GM19099 (cell line): ENCODE results near the gene HOXB1.
A peak's percentile ranks its signal among the peaks of the same experiment; 100 is the strongest.

Source experiments
- POLR2A ChIP-seq: IDR thresholded peaks from 3 replicates; pipeline ENCODE4 v1.6.1; 2011; ENCODE audit warnings: low read depth; ENCODE audit not compliant: insufficient read length; ENCODE audit errors: extremely low read depth

The HOXB1 gene

DNA sequence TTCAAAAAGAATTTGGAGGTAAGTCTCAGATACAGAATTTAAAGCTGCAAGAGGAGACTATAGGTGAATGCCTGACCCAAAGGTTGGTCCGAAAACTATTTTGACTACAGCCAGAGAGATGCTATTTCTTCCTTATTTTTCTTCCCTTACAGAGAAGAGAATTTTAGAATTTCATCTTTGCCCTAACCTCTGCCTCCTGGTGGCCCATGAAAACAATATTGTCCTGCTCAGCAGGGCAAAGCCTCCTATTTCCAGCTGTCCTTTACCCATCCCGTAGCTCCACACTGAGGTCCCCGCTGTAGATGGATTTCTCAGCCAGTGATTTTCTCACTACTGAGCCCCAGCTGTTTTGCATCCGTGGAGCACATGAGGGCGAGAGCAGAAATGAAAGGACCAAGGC is 24.6 kb downstream of the HOXB1 start:
- TF ChIP-seq POLR2A, result no peak

DNA sequence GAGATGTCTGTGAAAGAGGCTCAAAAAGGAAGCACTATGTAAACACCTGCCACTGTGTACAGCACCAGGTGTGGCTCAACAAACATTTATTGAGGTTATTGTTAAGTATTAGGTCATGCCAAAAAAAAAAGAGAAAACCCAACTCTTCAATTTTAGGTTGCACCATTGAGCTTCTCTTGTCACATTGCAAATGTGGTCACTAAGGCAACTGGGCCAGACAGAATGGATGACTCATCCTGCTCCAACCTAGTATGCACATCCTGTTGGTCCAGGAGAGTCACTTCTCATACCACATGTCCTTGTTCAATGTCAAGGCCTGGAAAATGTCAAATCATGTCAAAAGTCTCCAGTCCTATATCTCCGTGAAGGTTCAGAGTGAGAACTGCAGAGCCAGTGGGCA is 25.0 kb downstream of the HOXB1 start:
- no peak for TF ChIP-seq POLR2A

DNA sequence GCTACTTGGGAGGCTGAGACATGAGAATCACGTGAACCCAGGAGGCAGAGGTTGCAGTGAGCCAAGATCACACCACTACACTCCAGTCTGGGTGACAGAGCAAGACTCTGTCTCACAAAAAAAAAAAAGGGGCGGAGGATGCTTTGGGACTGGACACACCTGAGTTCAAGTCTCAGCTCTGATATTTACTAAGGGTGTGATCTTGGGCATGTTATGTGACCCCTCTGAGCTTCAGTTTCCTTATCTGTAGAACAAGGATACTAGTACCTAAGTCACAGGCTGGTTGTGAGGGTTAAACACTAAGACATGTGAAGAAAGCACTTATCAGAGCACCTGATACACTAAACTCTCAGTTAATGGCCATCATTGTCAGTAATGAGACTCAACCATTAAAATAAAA is 25.9 kb downstream of the HOXB1 start:
- no peak for TF ChIP-seq POLR2A

DNA sequence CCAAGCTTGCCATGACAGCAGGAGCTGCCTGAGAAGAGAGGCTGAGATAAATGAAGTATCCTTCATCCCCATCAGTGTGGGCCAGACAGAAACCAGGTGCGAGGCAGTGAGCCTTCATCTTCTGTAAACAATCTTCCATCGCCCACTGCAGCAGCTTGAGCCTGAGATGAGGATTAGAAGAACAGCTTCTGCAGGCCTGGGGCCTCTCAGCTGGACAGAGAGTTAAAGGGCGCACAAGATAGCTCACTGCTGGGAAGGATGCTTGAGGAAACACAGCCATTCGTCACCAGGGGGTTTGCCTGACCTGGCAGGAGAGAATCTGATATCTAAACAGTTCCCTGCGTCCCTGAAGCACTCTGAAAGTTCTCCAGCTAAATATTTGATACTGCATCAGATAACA is 27.1 kb downstream of the HOXB1 start:
- no peak for TF ChIP-seq POLR2A

DNA sequence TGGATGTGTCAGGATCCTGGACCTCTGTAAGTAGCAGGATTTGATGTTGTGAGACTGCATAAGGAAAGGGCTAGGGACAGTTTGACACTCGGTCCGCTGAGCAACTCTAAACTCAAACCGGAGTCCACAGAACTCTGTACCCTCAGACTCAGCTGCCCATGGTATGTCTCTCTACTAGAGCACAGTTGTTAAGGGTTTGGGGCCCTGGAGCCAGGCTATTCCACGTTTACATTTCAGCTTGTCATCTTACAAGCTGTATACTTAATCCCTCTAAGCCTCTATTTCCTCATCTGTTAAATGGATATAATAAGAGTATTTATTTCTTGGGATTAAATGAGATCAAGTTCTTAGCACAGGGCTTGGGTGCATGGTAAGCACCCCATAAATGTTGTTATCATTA is 27.9 kb downstream of the HOXB1 start:
- no peak for TF ChIP-seq POLR2A

DNA sequence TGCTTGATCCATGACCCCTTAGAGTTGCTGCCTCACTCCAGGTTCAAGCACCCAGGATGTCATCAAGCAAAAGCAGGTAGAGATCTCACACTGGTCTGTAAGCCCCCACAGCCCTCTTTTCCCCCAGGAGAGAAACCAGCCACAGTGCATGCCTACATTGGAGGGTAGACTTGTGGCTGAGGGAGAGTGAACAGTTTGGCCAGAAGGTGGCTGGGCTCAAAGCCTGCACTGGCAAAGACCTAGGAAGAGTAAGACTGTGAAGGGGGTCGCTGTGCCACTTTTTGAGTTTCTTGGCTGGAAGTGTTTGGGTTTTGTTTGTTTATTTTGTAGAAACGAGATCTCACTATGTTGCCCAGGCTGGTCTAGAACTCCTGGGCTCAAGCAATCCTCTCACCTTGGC is 28.5 kb downstream of the HOXB1 start:
- TF ChIP-seq POLR2A, result no peak

DNA sequence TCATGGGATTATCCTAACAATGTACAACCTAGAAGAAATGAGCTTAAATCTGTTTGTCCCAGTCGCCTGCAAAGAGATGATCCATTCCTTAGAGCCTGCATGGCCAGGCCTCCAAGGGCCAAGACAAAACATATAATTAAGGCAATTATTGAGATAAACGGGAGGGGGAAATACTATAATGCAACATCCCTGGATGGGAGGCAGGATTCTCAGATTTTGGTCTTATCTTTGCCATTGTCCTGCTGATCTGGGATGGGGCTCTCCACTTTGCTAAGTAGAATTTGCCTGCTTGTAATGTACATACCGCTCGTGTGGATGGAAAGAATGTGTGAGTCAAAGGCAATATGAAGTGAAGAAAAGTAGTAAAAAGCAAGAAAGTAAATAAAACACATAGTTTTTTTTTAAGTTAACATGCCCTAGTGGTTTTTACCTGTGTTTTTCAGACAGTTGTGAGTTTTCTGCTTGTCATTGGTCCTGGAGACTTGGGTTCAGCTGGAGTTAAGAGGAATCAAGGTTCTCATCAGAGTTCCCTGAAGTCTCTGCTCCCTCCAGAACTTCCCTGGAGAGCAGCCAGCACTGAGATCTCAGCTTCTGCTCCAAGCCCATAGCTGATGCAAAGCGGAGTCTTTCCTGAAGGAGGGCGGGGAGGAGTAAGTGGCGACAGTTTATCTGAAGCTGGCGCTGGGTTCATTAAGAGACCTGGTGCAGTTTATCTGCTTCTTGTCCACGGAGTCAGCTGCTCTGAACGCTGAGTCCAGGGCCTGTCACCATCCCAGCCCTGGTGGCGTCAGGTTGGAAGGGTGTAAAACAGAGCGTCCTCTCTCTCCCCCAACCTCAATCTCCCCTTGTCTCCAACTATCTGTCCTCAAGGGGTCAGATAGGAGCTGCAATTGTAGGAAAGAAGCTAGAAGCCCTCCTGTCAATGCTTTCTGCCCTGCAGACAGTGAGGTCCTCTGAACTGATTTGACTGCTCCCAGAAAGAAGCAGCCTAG is 30.1 kb downstream of the HOXB1 start:
- no peak for TF ChIP-seq POLR2A

DNA sequence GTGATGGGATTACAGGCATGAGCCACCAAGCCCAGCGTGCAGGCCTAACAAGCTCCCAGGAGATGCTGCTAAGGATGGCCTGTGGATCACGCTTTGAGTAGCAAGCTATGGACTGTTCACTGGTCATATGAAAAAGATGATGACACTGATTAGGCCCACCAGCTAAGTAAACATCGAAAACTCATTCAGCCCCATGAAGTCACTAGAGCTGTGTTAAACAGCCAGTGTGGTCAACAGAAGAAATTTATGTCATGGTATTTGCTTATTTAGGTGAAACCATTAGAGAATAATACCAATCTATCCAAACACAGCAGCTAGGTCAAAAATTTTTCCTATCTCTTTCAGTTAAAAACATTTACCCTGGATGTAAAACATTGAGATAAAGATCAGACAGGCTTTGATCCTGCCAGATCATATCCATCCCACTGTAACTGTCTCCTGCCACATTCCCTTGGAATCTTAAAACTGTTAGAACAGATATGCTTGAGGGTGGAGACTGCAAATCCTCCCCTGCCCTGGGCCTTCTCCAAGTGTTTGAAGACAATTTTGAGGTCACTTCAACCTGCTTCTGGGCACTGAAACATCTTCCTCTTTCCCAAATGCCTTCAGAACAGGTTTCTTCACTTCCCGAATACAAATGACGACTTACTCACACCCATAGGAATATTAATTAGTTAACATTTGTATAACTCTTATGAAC is 30.9 kb downstream of the HOXB1 start:
- no peak for TF ChIP-seq POLR2A

DNA sequence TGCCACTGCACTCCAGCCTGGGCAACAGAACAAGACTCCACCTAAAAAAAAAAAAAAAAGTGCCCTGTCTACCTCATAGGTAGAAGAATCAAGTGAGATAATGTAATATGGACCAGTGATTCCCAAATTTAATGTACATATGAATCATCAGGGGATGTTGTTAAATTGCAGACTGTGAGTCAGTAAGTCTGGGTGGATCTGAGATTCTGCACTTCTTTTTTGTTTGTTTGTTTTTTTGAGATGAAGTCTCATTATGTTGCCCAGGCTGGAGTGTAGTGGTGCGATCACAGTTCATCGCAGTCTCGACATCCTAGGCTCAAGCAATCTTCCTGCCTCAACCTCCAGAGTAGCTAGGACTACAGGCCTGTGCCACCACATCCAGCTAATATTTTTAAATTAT is 31.6 kb downstream of the HOXB1 start:
- TF ChIP-seq POLR2A, result no peak

DNA sequence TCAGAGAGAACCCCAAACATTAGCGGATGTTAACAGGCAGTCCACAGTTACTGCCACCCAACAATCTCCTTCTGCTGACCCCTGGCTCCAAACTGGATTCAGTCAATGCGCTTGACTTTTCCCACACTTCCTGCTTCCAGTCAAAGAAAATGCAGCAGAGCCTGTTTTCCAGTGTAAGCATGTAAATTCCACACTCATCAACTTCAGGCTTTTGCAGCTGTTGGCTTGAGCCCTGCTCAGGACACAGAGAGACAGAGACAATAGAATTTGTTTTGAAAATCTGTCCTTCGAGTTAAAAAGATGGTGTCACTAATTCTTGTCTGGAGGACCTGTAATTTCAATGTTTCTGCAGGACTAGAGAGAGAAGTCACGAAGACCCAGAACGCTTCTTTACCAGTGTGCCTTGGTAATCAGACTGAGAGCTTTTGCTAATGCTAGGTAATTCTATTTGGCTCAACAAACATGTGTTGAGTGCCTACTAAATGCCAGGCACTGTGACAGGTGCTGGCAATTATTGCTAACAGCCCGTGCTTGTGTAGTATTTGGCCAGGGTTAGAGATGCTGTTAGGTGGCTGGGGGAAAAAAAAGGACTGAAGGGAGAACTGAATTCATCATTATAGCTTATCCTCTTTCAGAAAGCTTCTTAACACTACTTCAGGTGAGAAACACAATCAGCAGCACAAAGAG is 32.5 kb downstream of the HOXB1 start:
- TF ChIP-seq POLR2A, result no peak

DNA sequence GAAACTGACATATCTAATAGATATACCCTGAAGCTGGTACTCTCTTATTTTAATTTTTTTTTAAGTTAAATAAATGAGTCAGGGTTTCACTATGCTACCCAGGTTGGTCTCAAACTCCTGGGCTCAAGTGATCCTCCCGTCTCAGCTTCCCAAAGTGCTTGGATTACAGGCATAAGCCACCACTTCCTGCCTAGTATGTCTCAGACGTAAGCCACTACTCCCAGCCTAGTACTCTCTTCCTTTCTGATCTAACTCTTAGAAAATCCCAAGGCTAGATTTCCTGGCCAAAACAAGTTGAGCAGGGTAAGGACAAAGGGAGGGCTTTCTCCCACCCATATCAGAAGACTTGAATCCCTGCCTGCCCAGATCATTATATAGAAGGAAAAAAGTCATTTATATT is 33.7 kb downstream of the HOXB1 start:
- TF ChIP-seq POLR2A, result no peak

DNA sequence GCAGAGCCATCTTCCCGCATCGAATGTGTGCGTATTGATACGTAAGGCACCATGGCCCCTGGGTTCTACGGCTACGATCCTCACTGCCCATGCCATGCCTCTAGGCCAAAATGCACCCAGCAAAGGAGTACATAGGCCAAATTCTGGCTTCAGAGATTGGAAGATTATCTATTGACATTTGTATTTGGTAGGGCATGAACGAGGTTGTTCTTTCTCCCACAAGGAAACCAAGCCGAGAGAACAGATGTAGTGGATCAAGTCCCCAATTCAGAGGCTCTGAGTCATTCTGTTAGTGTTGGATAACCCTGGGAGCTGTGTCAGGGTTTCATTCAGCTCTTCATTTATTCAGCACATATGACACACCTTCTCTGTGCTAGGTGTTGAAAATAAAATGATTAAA is 36.5 kb downstream of the HOXB1 start:
- TF ChIP-seq POLR2A, result no peak

DNA sequence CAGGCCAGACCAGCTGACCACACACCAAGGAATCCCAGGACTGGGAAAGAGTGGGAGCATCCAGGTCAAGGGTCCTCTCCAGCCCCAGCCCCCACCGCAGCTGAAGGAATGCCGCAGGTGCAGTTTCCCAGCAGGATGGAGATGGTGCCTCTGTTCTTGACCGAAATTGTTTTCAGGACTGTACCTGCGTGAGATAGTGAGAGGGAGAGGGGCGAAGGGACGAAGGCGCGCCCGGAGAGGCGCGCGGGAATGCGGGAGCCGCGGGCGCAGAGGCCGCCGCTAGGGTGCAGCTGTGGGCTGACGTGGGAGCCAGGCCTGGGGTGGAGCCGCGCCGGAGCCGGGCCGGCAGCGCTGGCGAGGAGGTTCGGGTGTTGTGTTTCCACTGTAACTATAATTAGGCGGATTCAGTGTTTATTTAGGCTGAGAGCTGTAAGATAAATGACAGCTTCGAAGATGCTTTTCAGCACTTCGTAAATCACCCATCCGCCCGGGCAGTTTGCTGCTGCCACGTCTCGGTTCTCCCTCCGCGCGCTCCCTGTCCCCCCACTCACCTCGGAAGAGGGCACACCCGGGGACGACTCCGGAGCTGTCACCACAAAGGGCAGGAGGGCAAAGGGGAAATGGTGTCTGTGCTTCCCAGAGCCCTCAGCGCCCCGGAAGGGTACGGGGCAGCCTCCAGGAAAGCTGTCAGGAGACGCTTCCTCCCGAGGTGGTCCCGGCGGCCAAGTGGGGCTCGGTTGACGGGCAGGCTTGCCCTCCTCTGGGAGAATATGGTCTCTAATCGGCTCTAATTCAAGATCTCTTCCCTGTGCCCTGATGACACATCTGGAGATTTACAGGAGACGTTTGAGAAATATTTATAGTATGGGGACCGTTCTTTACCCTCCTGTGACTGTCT is 38.2 kb downstream of the HOXB1 start:
- TF ChIP-seq POLR2A, result peak; percentile 45

DNA sequence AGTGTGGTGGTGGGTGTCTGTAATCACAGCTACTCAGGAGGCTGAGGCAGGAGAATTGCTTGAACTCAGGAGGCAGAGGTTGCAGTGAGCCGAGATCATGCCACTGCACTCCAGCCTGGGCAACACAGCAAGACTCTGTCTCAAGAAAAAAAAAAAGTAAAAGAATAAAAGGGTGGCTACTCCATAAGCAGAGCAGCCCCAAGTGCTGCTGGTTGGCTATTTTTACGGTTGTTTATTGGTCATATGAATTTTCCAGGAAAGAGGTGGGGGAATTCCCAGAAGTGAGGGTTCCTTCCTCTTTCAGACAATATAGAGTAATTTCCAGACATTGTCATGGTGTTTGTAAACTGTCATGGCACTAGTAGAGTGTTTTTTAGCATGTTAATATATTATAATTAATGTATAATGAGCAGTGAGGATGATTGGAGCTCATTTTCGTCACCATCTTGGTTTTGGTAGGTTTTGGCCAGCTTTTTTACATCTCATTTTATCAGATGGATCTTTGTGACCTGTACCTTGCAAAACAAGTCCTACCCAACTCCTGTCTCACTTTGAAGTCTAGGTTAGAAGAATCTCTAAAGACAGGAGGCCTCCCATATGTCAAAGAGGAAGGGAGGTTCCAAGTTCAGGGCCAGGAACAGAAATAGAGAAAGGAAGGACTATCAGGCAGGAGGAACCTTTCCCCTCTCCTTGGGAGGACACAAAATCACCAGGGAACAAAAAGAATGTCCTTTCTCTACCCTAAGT is 39.1 kb downstream of the HOXB1 start:
- TF ChIP-seq POLR2A, result no peak

DNA sequence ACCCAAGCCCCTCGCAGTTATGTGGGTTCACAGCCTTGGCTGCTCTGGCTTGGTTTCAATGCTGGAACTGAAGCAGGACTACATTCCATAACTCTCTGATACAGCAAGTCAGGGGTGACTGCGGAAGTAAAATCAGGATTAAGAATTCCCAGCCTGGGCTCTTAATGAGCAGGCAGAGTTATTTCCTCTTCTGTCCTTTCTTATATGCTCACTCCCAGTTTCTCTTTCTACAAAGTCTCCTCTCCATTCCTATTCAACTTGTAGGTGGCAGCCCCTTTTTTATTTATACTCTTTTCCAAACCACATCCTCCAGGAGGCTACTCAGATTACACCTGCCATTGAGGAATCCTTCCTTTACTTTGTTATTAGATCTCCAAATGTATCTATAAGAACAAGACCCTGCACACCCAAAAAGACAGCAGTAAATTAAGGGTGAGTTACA is 40.3 kb downstream of the HOXB1 start:
- no peak for TF ChIP-seq POLR2A

DNA sequence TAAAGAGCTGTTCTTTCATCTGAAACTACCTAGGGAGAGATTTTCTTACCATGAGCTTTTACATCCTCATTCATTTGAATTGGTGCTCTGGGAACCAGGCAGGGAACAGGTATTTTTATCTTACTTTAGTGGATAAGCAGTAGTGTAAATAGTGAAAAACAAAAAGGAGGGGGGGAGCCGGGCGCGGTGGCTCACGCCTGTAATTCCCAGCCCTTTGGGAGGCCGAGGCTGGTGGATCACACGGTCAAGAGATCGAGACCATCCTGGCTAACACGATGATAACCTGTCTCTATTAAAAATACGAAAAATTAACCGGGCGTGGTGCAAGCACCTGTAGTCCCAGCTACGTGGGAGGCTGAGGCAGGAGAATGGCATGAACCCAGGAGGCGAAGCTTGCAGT is 41.0 kb downstream of the HOXB1 start:
- no peak for TF ChIP-seq POLR2A
